ENCODE data around the gene MID2. TPM values are rescaled to one million over a fixed set of nuclear protein-coding genes. Genes with fewer than 3 reads are reported as not detected.
A peak's percentile ranks its signal among the peaks of the same experiment; 100 is the strongest.

MID2 gene
- total RNA-seq, 1 experiment from 2014 or later: 0.43 TPM

DNA sequence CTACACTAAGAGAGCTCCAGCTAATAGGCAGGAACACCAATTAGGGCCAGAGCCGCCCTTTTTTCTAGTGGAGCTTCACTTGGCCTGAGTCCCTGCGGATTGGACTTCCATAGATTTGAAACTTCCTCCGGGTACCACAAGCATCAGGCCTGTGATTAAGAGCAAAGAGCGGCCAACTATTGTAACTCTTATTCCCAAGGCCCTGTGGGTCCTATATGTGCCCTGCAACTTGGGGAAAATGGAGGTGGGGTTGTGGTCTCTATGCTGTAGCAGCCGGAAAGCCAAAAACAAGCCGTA is 48.2 kb upstream of the MID2 start, which contains the start of gene NCBP2L:
NCBP2L (plus strand) TSS at position 198 of the 297 bp plus-strand sequence. CDS start 16,488 bp downstream, outside the sequence.
- BruUV-seq (replicated peaks): no TSS peak
- Histone ChIP-seq H3K9me3 (ENCODE audit: low read depth, low read length, poor library complexity, severe bottlenecking) (no peaks in the 10 kb centered on the region), H3K36me3 (ENCODE audit: insufficient read depth, low read length, poor library complexity, severe bottlenecking) (no peaks in the 10 kb centered on the region), H3K27me3 (replicated peaks; ENCODE audit: insufficient read depth, low read depth, low read length, poor library complexity) (no peaks in the 10 kb centered on the region), H3K4me3 (ENCODE audit: low read depth, low read length, poor library complexity, severe bottlenecking) (peak within 1 kb of the TSS; percentile 41), H3K4me1 (ENCODE audit: insufficient read depth, low read length, poor library complexity, severe bottlenecking) (peaks cover 5% of the 10 kb centered on the region), H3K27ac (ENCODE audit: low read depth, low read length, poor library complexity, severe bottlenecking) (no peak within 1 kb of the TSS)
- intact Hi-C loops (cut with micrococcal nuclease; ENCODE audit: unreplicated experiment): loop anchor here (1.0 to 10.0 kb wide), 6 partner anchors 61 to 883 kb away; no protein-coding TSS in a partner anchor
- no peak for DNase-seq (ENCODE audit: low spot score)
- no peak for TF ChIP-seq EZH2 (IDR thresholded peaks at IDR 0.05; ENCODE audit: borderline replicate concordance, low read depth, low read length, poor library complexity, severe bottlenecking)
- TF ChIP-seq, protein P1, sequence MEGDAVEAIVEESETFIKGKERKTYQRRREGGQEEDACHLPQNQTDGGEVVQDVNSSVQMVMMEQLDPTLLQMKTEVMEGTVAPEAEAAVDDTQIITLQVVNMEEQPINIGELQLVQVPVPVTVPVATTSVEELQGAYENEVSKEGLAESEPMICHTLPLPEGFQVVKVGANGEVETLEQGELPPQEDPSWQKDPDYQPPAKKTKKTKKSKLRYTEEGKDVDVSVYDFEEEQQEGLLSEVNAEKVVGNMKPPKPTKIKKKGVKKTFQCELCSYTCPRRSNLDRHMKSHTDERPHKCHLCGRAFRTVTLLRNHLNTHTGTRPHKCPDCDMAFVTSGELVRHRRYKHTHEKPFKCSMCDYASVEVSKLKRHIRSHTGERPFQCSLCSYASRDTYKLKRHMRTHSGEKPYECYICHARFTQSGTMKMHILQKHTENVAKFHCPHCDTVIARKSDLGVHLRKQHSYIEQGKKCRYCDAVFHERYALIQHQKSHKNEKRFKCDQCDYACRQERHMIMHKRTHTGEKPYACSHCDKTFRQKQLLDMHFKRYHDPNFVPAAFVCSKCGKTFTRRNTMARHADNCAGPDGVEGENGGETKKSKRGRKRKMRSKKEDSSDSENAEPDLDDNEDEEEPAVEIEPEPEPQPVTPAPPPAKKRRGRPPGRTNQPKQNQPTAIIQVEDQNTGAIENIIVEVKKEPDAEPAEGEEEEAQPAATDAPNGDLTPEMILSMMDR (conservative IDR thresholded peaks at IDR 0.05; ENCODE audit: low read depth, low read length): no peak
- ChIA-PET POLR2A (ENCODE audit: low non-redundant PET) (no interaction called here), CTCF (interaction anchor here (0.5 to 1.8 kb wide), 7 partner anchors 16 to 903 kb away, joined by 3 to 20 read pairs (median 5); no protein-coding TSS in a partner anchor)

DNA sequence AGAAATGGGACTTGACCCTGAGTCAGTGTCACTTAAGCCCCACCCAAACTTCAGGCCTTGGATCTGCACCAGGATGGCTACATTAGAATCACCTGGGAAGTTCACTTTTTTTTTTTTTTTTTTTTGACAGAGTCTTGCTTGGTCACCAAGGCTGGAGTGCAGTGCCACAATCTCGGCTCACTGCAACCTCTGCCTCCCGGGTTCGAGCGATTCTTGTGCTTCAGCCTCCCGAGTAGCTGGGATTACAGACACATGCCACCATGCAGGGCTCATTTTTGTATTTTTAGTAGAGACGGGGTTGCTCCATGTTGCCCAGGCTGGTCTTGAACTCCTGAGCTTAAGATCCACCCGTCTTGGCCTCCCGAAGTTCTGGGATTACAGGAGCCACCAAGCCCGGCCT is 45.1 kb upstream of the MID2 start:
- no TSS peak for BruUV-seq (replicated peaks)
- Histone ChIP-seq H3K27me3 (replicated peaks; ENCODE audit: insufficient read depth, low read depth, low read length, poor library complexity) (no peaks in the 10 kb centered on the region), H3K4me1 (ENCODE audit: insufficient read depth, low read length, poor library complexity, severe bottlenecking) (peaks cover 5% of the 10 kb centered on the region), H3K4me3 (ENCODE audit: low read depth, low read length, poor library complexity, severe bottlenecking) (no peak overlapping the region), H3K9me3 (ENCODE audit: low read depth, low read length, poor library complexity, severe bottlenecking) (no peaks in the 10 kb centered on the region), H3K36me3 (ENCODE audit: insufficient read depth, low read length, poor library complexity, severe bottlenecking) (no peaks in the 10 kb centered on the region), H3K27ac (ENCODE audit: low read depth, low read length, poor library complexity, severe bottlenecking) (no peak overlapping the region)
- POLR2A ChIA-PET (ENCODE audit: low non-redundant PET): no interaction called here
- intact Hi-C loops (cut with micrococcal nuclease; ENCODE audit: unreplicated experiment): no loop called here
- TF ChIP-seq EZH2 (IDR thresholded peaks at IDR 0.05; ENCODE audit: borderline replicate concordance, low read depth, low read length, poor library complexity, severe bottlenecking): no peak
- TF ChIP-seq, protein P1 (conservative IDR thresholded peaks at IDR 0.05; ENCODE audit: low read depth, low read length): no peak
- CTCF ChIA-PET: no interaction called here
- DNase-seq (ENCODE audit: low spot score): no peak

DNA sequence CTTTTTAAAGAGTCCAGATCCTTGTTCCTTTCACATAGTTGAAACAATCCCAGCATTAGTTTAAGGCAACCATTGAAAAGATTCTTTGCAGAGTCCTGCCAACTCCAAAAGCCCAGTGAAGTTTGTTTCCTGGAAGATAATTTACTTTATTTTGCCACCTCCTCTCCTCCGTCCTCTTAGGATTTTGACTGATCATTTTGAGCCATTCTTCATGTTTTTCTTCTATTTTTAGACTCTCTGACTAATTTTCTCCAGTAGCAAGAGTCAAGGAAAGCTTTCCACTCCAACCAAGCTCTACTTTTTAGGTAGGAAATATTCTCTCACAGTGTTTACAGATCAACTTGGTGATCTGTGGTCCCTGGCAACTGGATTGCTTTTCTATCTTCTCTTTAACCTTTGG is 37.8 kb upstream of the MID2 start:
- no peaks in the 10 kb centered on the region for H3K36me3 ChIP-seq (ENCODE audit: insufficient read depth, low read length, poor library complexity, severe bottlenecking)
- CTCF ChIA-PET: no interaction called here
- peaks cover 4% of the 10 kb centered on the region for H3K27me3 ChIP-seq (replicated peaks; ENCODE audit: insufficient read depth, low read depth, low read length, poor library complexity)
- no peaks in the 10 kb centered on the region for H3K9me3 ChIP-seq (ENCODE audit: low read depth, low read length, poor library complexity, severe bottlenecking)
- H3K4me3 ChIP-seq (ENCODE audit: low read depth, low read length, poor library complexity, severe bottlenecking): no peak overlapping the region
- H3K27ac ChIP-seq (ENCODE audit: low read depth, low read length, poor library complexity, severe bottlenecking): no peak overlapping the region
- no TSS peak for BruUV-seq (replicated peaks)
- intact Hi-C loops (cut with micrococcal nuclease; ENCODE audit: unreplicated experiment): no loop called here
- no peak for TF ChIP-seq EZH2 (IDR thresholded peaks at IDR 0.05; ENCODE audit: borderline replicate concordance, low read depth, low read length, poor library complexity, severe bottlenecking)
- TF ChIP-seq, protein P1 (conservative IDR thresholded peaks at IDR 0.05; ENCODE audit: low read depth, low read length): no peak
- POLR2A ChIA-PET (ENCODE audit: low non-redundant PET): no interaction called here
- DNase-seq (ENCODE audit: low spot score): no peak
- no peaks in the 10 kb centered on the region for H3K4me1 ChIP-seq (ENCODE audit: insufficient read depth, low read length, poor library complexity, severe bottlenecking)
